HG03460 (cell line): ENCODE results near the gene SMARCAD1.

Source experiments
- ATAC-seq: cut with Tn5 transposase; IDR thresholded peaks from one replicate; pipeline ENCODE4 v1.9.1; 2021; ENCODE audit not compliant: unreplicated experiment

SMARCAD1 gene

GRCh38 chr4:94207469-94208224 is at the start of gene SMARCAD1:
Gene SMARCAD1, plus strand, starts transcription at chr4:94207865. Its CDS starts 530 bp downstream, at chr4:94208395.
- ATAC-seq, result peak; percentile 94

GRCh38 chr4:94158883-94159282 is 48.8 kb upstream of the SMARCAD1 start:
- ATAC-seq, result no peak

- no peak for ATAC-seq
These were observed 47.9 kb upstream of the SMARCAD1 start for GRCh38 chr4:94159790-94160189.

- no peak for ATAC-seq
These were observed 46.9 kb upstream of the SMARCAD1 start for GRCh38 chr4:94160774-94161173.

GRCh38 chr4:94165256-94165655 is 42.4 kb upstream of the SMARCAD1 start:
- ATAC-seq, result no peak

- no peak for ATAC-seq
These were observed 39.3 kb upstream of the SMARCAD1 start for GRCh38 chr4:94168321-94168720.

GRCh38 chr4:94169803-94170372 is 37.8 kb upstream of the SMARCAD1 start:
- ATAC-seq, result no peak

- no peak for ATAC-seq
These were observed 36.0 kb upstream of the SMARCAD1 start for GRCh38 chr4:94171616-94172015.

- no peak for ATAC-seq
These were observed 32.0 kb upstream of the SMARCAD1 start for GRCh38 chr4:94175553-94176261.

GRCh38 chr4:94177822-94178221 is 29.8 kb upstream of the SMARCAD1 start:
- ATAC-seq, result no peak

- no peak for ATAC-seq
These were observed 25.9 kb upstream of the SMARCAD1 start for GRCh38 chr4:94181815-94182214.

- ATAC-seq, result no peak
These were observed 4.9 kb upstream of the SMARCAD1 start for GRCh38 chr4:94202769-94203168.

- ATAC-seq, result no peak
These were observed 601 bp downstream of the SMARCAD1 start for GRCh38 chr4:94208266-94208665.

GRCh38 chr4:94208918-94209317 is 1.3 kb downstream of the SMARCAD1 start:
- no peak for ATAC-seq

GRCh38 chr4:94211861-94212260 is 4.2 kb downstream of the SMARCAD1 start:
- ATAC-seq, result no peak

GRCh38 chr4:94214703-94215319 is 7.1 kb downstream of the SMARCAD1 start:
- no peak for ATAC-seq

GRCh38 chr4:94216394-94216793 is 8.7 kb downstream of the SMARCAD1 start:
- ATAC-seq, result no peak

- ATAC-seq, result no peak
These were observed 11.7 kb downstream of the SMARCAD1 start for GRCh38 chr4:94219402-94219801.

GRCh38 chr4:94221916-94222315 is 14.3 kb downstream of the SMARCAD1 start:
- no peak for ATAC-seq

GRCh38 chr4:94225449-94225848 is 17.8 kb downstream of the SMARCAD1 start:
- no peak for ATAC-seq

GRCh38 chr4:94226763-94227162 is 19.1 kb downstream of the SMARCAD1 start:
- ATAC-seq, result no peak
